Activated T-cell treated with anti-CD3 and anti-CD28 coated beads, Interleukin-2, amount 50 U/mL, for 24 hours (primary cell): ENCODE data around the gene DIRAS2.
"Not testable (repeated sequence)": the region's sequence is repeated elsewhere in the genome, so short reads cannot be mapped to it uniquely, and the experiment has no call there.

Experiments
- DNase-seq: peaks from one replicate; pipeline ENCODE4 v3.0.0-alpha.2; 2020
- H3K27ac Mint-ChIP-seq: 2 replicates; pipeline ENCODE4 v1.8.0; 2020; ENCODE audit warnings: mild to moderate bottlenecking, mixed read lengths
- H3K27me3 Mint-ChIP-seq: 2 replicates; pipeline ENCODE4 v1.8.0; 2020; ENCODE audit warnings: mixed read lengths
- H3K36me3 Mint-ChIP-seq: 2 replicates; pipeline ENCODE4 v1.8.0; 2020; ENCODE audit warnings: low read depth, mixed read lengths
- H3K4me1 Mint-ChIP-seq: 2 replicates; pipeline ENCODE4 v1.8.0; 2020; ENCODE audit warnings: low read depth, mixed read lengths
- H3K4me3 Mint-ChIP-seq: 2 replicates; pipeline ENCODE4 v1.8.0; 2020; ENCODE audit warnings: mild to moderate bottlenecking, moderate library complexity, mixed read lengths
- H3K9me3 Mint-ChIP-seq: 2 replicates; pipeline ENCODE4 v1.8.0; 2020; ENCODE audit warnings: mixed read lengths

Gene DIRAS2, protein sequence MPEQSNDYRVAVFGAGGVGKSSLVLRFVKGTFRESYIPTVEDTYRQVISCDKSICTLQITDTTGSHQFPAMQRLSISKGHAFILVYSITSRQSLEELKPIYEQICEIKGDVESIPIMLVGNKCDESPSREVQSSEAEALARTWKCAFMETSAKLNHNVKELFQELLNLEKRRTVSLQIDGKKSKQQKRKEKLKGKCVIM

DNA sequence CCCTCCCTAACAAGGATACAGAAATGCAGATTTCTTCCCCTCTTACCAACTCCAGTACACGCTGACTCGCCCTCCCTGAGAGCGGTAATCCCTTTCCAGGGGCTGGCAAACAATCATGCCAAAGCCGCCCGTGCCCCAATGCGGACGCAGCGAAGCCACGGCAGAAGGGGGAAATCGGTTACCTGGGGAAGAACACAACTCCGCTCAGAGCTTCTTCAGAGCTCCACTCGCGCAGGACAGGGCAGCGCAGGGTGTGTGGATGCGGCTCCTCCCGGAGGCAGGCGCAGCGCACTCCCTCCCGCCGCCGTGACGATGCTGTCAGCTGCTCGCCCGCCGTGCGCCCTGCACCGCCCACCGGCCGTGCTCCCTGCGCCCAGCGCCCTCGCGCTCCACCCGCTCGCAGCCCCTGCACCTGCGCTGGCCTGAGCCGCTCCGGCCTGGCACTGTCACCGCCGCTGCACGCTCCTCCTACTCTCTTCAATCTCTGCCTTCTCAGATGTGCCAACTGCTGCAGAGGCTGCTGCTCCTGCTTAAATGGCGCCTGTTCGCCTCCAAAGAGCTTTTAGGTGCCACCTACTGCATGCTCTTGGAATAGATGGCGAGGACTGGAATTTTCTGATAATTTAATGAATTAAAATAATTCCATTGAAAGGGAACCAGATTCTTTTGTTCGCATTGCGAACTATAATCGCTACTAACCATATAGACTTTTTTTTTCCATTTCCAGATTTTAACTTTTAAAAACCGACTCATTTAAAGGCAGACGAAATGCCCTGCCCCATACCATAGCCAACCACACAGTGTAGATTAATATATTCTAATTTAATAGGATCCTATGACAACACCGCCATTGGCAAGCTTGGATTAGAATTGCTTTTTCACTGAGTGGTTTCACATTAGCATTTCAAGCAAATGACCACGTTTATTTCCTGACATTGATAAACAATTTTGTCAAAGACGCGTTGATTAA, at the start of gene DIRAS2:
Gene DIRAS2, minus strand, starts transcription at position 255 of the 970 bp plus-strand sequence. CDS start 28,997 bp downstream, outside the sequence.
- Mint-ChIP-seq H3K27ac (no peak within 1 kb of the TSS), H3K4me1 (peaks cover 7% of the 10 kb centered on the region), H3K9me3 (no peaks in the 10 kb centered on the region), H3K36me3 (no peaks in the 10 kb centered on the region), H3K4me3 (peak within 1 kb of the TSS; percentile 62), H3K27me3 (peaks cover 85% of the 10 kb centered on the region)
- peak; percentile 43 for DNase-seq

DNA sequence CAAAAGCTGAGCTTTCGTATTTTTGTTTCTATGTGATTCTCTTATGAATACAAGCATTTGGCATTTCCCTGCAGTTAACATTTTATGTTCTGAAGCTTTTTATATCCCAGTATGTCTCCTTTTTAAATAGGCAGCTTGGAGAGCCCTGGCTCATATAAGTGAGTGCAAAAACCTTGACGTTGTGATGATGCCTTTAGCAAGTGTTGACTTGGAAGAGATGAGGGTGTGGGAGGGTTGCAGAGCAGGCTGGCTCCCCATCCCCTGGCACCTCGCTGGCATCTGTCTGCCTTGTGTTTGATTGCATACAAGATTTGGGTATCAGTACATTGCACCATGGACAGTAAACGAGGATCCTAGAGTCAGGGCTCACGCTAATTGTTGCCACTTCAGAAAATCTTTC, 42.1 kb upstream of the DIRAS2 start:
- no peak overlapping the region for H3K27ac Mint-ChIP-seq
- peaks cover 7% of the 10 kb centered on the region for H3K27me3 Mint-ChIP-seq
- DNase-seq = no peak
- no peaks in the 10 kb centered on the region for H3K4me1 Mint-ChIP-seq
- H3K4me3 Mint-ChIP-seq = no peak overlapping the region
- no peaks in the 10 kb centered on the region for H3K36me3 Mint-ChIP-seq
- H3K9me3 Mint-ChIP-seq = no peaks in the 10 kb centered on the region

DNA sequence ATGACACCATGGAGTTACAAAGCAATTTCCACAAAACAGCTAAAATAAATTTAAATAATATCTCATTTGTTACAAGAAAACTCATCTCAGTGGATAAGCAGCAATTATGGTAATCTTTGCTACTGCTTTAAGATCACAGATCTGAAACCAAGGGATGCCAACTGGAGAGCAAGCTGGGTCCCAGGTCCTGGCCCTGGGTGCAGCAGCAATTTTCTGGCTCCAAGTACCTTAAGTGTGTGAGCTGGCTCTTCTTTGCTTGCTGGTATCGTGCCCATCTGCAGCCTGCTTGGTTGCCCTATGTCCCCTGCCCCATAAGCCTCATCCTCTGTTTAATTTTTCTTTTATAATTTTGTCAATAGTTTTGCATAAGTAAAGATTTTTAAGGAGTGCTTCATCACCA, 41.5 kb upstream of the DIRAS2 start:
- H3K9me3 Mint-ChIP-seq = no peaks in the 10 kb centered on the region
- no peak for DNase-seq
- no peaks in the 10 kb centered on the region for H3K36me3 Mint-ChIP-seq
- H3K27ac Mint-ChIP-seq = no peak overlapping the region
- peaks cover 11% of the 10 kb centered on the region for H3K27me3 Mint-ChIP-seq
- no peaks in the 10 kb centered on the region for H3K4me1 Mint-ChIP-seq
- no peak overlapping the region for H3K4me3 Mint-ChIP-seq

DNA sequence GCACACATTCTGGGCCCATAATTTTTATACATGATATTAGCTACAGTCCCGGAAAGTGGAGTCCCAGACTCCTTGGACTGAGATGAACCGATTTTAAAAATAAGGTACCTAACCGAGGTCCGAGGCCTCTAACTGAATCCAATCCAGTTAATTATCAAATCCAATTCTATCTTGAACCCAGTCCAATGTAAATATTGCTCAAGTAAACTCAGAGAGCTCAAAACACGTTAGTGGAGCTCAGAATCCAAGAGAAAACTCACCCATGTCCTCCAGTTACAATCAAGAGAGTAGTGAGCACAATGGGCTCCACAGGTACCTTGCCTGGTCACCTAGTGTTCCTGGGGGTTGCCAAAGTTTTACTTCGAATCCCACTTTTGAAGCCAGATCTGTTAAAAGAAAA, 37.9 kb upstream of the DIRAS2 start:
- no peaks in the 10 kb centered on the region for H3K36me3 Mint-ChIP-seq
- no peak overlapping the region for H3K4me3 Mint-ChIP-seq
- no peak overlapping the region for H3K27ac Mint-ChIP-seq
- no peaks in the 10 kb centered on the region for H3K4me1 Mint-ChIP-seq
- H3K27me3 Mint-ChIP-seq = peaks cover 11% of the 10 kb centered on the region
- DNase-seq = no peak
- H3K9me3 Mint-ChIP-seq = no peaks in the 10 kb centered on the region

DNA sequence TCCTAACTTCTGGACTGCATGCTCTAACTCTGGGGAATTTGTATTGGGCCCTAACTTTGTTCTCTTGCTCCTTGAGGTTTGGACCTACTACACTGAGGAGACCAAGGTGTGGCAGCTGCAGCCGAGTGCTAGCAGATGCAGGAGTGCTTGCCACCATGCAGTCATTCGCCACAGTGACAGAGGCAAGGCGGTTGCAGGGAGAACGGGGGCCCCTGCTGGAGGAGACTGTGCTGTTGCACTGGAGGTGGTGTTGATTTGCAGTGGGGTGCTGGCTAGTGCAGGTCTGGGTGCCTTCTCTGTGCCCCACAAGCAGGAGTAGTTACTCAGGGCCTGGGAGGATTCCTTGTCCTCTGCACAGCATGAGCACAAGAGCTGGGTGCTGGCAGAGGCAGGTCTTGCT, 22.4 kb upstream of the DIRAS2 start:
- Mint-ChIP-seq H3K27me3 (peaks cover 52% of the 10 kb centered on the region), H3K36me3 (no peaks in the 10 kb centered on the region), H3K4me1 (no peaks in the 10 kb centered on the region), H3K27ac (no peak overlapping the region), H3K4me3 (no peak overlapping the region), H3K9me3 (peaks cover 2% of the 10 kb centered on the region)
- no peak for DNase-seq

DNA sequence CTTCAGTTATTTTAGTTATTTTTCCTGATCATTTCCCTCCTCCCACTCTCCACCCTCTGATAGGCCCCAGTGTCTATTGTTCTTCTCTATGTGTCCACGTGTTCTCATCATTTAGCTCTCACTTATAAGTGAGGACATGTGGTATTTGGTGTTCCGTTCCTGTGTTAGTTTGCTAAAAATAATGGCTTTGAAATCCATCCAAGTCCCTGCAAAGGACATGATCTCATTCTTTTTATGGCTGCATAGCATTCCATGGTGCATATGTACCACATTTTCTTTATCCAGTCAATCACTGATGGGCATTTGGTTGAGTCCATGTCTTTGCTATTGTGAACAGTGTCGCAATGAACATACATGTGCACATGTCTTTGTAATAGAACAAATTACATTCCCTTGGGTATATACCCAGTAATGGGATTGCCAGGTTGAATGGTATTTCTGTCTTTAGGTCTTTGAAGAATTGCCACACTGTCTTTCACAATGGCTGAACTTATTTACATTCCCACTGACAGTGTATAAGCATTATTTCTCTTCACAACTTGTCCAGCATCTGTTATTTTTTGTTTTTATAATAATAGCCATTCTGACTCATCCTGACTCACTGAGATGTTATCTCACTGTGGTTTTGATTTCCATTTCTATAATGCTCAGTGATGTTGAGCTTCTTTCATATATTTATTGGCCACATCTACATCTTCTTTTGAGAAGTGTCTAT, 17.2 kb upstream of the DIRAS2 start:
- peaks cover 29% of the 10 kb centered on the region for H3K27me3 Mint-ChIP-seq
- no peaks in the 10 kb centered on the region for H3K4me1 Mint-ChIP-seq
- DNase-seq = no peak
- no peak overlapping the region for H3K27ac Mint-ChIP-seq
- H3K36me3 Mint-ChIP-seq = no peaks in the 10 kb centered on the region
- H3K9me3 Mint-ChIP-seq = peaks cover 4% of the 10 kb centered on the region
- no peak overlapping the region for H3K4me3 Mint-ChIP-seq

DNA sequence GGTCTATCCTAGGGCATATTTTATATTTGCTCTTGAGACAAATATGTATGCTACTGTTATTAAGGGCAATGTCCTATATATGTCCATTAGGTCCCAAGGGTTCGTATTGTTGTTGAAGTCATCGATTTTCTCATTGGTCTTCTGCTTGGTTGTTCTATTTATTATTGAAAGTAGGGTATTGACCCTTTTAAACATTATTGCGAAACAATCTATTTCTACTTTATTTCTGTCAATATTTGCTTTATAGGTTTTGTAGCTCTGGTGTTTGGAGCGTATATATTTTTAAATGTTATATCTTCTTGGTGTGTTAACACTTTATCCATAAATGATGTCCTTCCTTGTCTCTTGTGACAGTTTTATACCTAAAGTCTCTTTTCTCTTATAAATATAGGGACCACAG, 16.2 kb upstream of the DIRAS2 start:
- peaks cover 21% of the 10 kb centered on the region for H3K27me3 Mint-ChIP-seq
- no peak overlapping the region for H3K27ac Mint-ChIP-seq
- no peaks in the 10 kb centered on the region for H3K36me3 Mint-ChIP-seq
- H3K4me1 Mint-ChIP-seq = no peaks in the 10 kb centered on the region
- DNase-seq = no peak
- peaks cover 4% of the 10 kb centered on the region for H3K9me3 Mint-ChIP-seq
- no peak overlapping the region for H3K4me3 Mint-ChIP-seq

DNA sequence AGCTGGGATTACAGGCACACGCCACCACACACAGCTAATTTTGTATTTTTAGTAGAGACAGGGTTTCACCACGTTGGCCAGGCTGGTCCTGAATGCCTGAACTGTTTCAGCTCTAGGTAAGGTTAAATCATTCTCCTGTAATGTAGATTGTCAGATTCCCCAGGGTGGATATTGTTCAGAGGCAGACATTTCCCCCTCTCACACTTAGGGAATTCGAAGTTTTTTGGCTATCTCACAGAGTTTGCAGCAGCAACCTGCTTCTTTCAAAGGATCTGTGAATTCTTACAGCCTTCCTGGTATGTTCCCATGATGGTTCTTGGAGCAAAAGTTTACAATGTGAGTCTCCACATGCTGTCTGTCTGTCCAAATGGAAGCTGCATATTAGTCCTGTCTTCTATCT, 15.6 kb upstream of the DIRAS2 start:
- Mint-ChIP-seq H3K4me1 (no peaks in the 10 kb centered on the region), H3K9me3 (peaks cover 4% of the 10 kb centered on the region), H3K27ac (no peak overlapping the region), H3K36me3 (no peaks in the 10 kb centered on the region), H3K4me3 (no peak overlapping the region), H3K27me3 (peaks cover 16% of the 10 kb centered on the region)
- DNase-seq = no peak

DNA sequence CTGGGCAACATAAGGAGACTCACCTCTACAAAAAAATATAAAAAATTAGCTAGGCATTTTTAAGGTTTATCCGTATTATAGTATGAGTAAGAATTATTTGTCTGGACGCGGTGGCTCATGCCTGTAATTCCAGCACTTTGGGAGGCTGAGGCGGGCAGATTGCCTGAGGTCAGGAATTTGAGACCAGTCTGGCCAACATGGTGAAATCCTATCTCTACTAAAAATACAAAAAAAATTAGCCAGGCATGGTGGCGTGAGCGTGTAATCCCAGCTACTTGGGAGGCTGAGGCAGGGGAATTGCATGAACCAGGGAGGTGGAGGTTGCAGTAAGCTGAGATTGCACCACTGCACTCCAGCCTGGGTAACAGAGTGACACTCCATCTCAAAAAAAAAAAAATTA, 14.3 kb upstream of the DIRAS2 start:
- not testable (repeated sequence) for H3K27ac Mint-ChIP-seq, H3K9me3 Mint-ChIP-seq, H3K36me3 Mint-ChIP-seq, H3K4me3 Mint-ChIP-seq, H3K27me3 Mint-ChIP-seq, DNase-seq, H3K4me1 Mint-ChIP-seq

DNA sequence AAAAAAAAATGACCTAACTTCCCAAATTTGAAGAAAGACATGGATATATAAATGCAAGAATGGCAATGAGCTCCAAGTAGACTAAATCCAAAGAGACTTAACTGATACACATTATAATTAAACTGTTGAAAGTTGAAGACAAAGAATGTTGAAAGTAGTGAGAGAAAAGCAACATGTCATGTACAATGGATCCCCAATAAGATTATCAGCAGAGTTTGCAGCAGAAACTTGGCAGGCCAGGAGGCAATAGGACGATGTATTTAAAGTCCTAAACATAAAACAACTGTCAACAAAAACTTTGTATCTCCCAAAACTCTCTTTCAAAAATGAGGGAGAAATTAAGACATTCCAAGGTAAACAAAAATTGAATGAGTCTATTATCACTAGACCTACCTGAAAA, 8.6 kb upstream of the DIRAS2 start:
- Mint-ChIP-seq H3K36me3 (no peaks in the 10 kb centered on the region), H3K4me1 (no peaks in the 10 kb centered on the region), H3K4me3 (no peak overlapping the region), H3K9me3 (peaks cover 13% of the 10 kb centered on the region), H3K27me3 (peaks cover 20% of the 10 kb centered on the region), H3K27ac (no peak overlapping the region)
- DNase-seq = no peak

DNA sequence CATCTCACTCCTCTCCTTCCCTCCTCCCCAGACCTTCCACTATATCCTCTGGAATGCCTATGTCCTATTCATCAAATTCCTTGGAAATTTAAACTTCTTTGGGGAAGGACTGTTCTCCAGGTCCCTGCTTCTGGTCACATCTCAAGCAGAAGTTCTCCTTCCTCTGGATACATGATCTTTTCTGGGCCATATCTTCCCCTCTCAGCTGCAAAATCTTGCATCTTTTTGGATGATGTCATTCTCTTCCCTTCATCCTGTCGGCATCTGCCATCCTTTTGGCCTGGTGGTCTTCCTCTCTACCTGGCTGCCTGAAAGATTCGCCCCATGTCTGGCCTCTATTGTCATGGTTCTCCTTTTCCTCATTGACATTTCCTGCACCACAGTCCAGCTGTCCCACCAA, 5.2 kb upstream of the DIRAS2 start:
- Mint-ChIP-seq H3K4me1 (no peaks in the 10 kb centered on the region), H3K36me3 (no peaks in the 10 kb centered on the region), H3K4me3 (no peak overlapping the region), H3K27me3 (peaks cover 50% of the 10 kb centered on the region), H3K9me3 (peaks cover 13% of the 10 kb centered on the region), H3K27ac (no peak overlapping the region)
- DNase-seq = no peak

DNA sequence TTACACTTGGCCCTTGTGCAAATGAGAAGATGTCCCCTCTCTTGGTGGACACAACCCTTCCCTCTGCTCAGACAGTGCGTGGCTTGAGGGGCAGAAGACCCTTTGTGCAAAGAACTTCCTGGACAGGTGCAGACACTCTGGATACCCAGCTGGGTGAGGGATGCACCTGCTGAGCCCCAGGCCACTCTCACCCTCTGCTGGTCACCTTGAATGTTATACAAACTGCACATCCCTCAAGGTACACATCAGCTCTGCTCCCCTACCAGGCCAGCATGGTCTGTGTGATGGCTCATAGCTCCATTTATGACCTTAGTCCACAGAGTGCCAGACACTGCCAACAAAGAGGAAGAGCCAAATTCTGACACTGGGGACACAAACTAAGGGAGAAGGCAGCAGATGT, 3.1 kb upstream of the DIRAS2 start:
- Mint-ChIP-seq H3K27me3 (peaks cover 69% of the 10 kb centered on the region), H3K27ac (no peak overlapping the region), H3K9me3 (peaks cover 7% of the 10 kb centered on the region), H3K36me3 (no peaks in the 10 kb centered on the region), H3K4me3 (no peak overlapping the region), H3K4me1 (peaks cover 7% of the 10 kb centered on the region)
- DNase-seq = no peak

DNA sequence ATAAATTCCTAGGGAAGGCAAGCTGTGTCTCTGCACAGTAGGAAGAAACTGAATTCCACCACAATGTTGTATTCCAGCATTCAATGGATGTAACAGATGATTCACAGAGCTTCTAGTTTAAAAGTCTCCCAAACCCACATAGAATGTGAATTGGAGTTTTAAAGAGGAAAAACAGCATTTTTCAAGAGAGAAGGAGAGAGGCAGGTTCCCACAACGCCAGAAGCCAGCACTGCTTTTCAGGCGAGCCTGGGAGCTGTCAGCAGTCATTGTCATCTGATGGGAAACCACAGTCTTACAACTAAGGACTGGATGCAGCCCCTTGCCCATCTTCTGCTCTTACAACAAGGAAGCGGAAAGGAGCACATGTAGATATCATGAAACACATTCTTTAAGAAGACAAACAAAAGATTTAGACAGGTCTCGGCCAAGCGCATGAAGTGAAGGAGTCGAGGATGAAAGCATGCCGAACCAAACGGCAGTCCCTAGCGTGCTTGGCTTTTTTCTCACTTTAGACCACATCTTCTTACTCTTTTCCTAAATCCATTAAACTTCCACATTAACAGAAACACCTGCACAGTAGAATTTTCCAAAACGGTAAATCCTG, 638 bp downstream of the DIRAS2 start:
- no peak overlapping the region for H3K27ac Mint-ChIP-seq
- no peaks in the 10 kb centered on the region for H3K36me3 Mint-ChIP-seq
- no peaks in the 10 kb centered on the region for H3K9me3 Mint-ChIP-seq
- H3K4me1 Mint-ChIP-seq = peaks cover 7% of the 10 kb centered on the region
- H3K27me3 Mint-ChIP-seq = peaks cover 82% of the 10 kb centered on the region
- DNase-seq = no peak
- H3K4me3 Mint-ChIP-seq = peak overlapping the region; percentile 45

DNA sequence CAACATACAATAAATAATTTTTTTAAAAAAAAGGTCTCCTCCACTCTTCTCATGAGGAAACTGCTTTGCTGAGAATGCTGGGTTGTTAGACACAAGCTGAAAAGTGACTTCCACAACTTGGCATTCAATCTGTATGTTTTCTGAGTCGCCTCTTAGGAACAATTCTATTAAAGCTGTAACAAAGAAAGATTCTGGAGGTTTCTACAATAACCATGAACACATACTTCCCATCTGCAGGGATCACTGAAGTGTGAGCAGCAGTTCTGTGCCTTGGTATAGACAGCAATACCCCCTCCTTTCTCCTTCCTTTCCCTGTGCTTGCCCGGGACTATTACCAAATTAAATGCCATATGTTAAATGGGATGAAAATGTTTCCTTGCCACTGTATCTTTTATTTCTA, 1.5 kb downstream of the DIRAS2 start:
- Mint-ChIP-seq H3K4me1 (peaks cover 7% of the 10 kb centered on the region), H3K4me3 (no peak overlapping the region), H3K27ac (no peak overlapping the region), H3K9me3 (no peaks in the 10 kb centered on the region), H3K27me3 (peaks cover 74% of the 10 kb centered on the region), H3K36me3 (no peaks in the 10 kb centered on the region)
- no peak for DNase-seq
